NCI-H2227 (cell line): ENCODE measurements around the gene SLN.

Experiments
- DNase-seq: peaks from one replicate; lab custom pipeline; 2025; ENCODE audit not compliant: unreplicated experiment; lab: John Stamatoyannopoulos, UW

Gene SLN

DNA sequence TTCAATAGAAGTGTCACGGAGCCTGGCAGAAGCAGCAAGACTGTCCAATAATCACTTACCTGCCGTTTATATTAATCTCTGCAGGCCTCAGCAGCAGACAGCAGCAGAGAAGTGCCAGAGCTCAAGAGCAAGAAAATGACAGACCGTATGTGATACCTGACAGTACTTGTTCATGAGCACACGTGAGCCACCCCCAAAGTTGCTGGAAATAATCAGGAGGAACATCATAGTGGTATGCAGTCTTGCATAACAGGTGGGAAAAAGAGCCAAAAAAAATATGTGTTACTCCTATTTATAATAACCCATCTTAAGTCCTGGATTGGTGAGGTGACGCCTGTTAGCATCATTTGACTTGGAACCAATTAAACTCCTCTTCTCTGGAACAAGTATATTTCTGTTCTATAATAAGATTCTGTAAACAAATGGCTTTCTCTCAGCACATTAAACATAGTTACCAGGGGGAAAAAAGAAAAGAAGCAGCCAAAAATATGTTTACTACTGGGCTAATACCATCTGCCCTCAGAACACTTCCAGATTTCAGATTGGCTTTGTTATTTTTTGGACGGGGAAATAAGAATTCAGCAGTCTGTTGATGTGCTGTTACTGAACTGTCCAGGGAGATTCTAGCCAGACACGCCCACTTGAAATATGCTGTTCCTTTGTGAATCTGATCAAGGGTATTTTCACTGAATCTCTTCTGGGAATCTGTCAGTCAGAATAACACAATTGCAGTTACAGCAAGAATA, 7.9 kb upstream of the SLN start:
- peak; percentile 4 for DNase-seq

DNA sequence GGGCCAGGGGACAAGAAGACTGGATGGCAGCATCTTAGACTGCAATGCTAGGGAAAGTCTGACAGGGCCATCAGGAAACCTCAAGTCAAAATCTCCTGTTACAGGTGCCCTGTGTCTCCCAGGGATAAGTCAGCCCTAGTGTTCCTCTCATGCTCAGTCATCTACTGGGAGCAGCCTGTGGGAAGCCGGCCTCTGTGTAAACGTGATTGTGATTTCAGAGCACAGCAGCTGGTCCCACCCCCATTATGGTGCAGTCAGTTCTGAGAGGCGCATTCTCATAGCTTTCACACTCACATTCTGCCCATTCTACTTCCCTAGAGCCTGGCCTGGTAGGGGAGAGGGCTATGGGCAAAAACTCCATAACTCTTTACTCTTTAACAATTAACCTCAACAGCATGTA, 7.2 kb upstream of the SLN start:
- peak; percentile 24 for DNase-seq

DNA sequence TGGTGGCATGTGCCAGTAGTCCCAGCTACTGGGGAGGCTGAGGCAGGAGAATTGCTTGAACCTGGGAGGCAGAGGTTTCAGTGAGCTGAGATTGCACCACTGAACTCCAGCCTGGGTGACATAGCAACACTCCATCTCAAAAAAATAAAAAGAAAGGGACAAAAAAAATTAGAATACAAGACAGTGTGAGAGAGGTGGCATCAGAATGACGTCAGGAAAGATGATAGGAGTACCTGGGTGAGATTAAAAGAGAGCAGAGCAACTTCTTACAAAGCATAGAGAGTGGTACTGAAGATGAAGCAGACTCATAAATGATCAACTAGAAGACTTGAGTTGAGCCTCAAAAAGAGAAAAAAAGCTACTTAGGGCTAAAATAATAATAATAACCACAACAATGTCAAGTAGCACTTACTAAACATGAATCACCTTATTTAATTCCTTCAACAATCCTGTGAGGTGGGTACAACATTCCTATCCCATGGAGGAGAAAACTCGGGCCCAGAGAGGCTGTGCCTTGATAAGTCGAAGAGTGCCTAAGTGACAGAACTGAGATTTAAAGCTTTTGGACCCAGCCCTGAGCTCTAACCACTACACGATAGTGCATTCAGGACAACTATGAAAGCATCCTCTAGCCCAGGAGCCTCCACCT, 5.2 kb upstream of the SLN start:
- no peak for DNase-seq

DNA sequence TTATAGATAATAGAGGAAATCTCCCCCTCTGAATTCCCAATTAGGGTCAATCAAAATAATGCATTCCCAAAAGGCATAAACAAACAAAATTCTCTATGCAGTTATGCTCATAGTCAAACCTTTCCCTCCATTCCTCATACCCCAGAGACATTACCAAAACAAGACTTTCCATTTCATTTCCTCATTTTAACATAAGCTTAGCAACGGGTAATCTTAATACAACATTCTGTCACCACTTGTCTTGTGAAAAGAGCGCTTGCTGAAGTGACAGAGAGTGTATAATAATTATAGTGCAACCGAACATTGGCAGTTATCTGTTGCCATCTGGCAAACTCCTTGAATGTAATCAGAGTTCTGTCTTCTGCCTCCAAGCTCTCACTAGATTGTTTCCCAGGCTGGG, 1.2 kb upstream of the SLN start:
- DNase-seq: peak; percentile 63

DNA sequence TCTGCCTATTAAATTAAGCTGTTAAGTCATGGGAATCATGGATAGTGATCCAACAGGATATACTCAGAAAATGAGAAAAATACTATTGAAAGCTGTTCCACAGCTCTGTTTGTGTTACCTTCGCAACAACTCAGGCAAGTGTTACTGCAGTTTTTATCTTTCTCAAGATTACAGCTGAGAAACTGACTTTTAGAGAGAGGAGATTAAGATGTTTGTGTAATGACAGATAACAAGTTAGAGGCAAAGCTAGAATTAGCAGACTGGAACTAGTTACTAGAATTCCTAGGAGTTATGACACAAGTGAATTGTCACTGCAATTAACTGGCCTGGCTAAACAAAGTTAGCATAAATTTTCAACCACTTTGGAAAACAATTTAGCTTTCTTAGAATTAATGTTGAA, 1.6 kb downstream of the SLN start:
- DNase-seq: no peak

DNA sequence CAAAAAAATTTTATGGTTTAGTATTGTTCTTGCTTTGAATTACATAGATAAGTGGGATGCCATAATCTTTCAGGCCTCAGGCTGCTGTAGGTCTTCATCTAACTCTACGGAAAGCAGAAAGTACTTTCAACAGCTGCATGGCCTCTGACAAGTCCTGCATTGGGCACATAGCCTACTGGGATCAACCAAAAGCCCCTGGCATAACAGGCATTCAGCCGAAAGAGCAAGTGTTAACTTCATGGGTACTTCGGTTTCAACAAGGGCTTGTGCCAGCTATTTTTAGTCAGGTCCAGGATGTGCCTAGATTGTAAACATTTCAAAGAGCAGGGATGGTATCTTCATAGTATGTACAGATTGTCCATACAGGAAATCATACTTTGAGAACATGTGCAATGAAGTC, 3.1 kb downstream of the SLN start:
- no peak for DNase-seq

DNA sequence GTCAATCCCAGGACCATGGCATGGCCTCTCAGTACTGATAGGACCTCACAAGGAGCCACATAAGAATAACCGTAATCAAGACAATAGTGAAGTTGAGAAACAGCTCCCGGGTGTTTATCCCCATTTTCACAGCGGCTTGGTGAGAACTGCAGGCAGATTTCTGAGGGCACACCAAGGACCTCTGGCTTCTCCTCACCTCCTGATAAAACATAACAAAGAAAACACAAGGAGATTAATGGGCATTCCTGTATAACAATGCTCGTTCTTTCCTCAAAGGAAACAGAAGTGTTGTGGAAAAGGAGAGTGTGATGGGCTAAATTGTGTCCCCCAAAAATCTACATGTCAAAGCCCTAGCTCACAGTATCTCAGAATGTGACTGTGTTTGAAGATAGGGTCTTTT, 4.0 kb downstream of the SLN start:
- DNase-seq: no peak

DNA sequence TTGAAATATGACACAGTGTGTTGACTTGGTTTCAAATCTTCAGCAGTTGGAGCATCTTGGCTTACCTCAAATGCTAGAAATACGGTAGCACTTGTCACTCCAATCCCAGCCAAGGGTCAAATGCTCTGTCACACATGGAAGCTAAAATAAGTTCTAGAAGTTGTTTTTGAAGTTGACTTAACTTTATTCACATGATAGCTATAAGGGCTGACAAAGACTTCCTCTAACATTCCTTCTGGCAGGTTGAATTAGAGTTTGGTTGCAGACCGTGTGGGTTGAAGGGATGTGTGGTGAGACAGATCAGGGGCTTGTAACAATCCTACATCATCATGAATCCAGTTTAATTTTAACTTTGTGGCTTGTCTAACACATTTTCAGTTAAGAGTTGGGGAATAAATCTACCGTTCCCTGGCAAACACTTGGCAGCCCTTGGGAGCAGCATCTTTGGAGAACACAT, 4.6 kb downstream of the SLN start:
- no peak for DNase-seq

DNA sequence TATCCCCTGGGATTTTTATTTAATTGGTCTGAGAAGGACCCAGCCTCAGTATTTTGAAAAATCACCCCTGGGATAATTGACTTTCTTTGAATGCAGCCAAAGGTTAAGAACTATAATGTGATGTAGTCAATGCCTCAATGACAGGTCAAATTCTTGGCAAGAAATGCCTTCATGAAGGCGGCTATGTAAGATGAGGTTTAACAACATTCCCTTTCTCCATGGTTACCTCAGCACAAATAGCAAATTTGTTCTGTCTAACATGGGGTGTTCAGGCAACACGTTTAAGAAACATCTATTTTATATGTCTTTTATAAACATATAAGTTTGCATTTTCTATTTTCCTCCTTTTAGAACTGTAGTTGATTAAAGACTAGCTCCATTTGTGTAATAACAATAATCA, 5.3 kb downstream of the SLN start:
- peak; percentile 11 for DNase-seq

DNA sequence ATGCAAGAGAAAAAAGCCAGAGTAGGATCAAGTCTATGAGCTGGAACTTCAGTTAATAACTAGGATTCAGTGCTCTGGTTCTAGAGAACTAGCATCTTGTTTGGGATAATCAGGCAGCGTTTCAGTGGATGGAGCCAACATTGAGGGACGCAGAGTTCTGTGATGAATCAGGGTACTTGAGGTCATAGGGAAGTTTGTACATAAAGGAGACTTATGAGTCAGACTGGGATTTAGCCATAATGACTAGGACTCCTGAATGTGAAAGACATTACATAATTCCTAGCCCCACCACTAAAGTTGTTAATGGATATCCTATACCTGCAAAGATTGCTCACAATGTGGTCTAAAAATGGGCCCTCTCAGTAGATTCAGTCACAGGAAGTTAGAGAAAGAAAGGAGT, 6.8 kb downstream of the SLN start:
- DNase-seq: no peak

DNA sequence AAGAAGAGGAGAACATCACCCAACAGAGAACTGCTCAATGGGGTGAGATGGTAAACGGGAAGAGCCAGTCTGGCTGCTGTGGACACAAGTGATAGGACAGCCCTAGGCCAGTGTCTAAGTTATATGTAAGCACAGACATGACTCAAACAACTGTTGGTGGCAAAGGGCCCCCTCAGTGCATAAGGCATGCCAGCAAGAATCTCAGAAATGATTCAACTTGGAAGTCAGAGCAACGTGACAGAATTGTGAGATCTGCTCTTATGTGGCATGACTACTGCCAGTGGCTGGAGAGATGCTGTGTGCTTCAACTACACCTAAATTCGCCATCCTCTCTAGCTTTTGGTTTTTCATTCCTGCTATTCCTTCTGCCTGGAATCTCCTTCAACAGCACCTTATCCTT, 7.4 kb downstream of the SLN start:
- DNase-seq: no peak

DNA sequence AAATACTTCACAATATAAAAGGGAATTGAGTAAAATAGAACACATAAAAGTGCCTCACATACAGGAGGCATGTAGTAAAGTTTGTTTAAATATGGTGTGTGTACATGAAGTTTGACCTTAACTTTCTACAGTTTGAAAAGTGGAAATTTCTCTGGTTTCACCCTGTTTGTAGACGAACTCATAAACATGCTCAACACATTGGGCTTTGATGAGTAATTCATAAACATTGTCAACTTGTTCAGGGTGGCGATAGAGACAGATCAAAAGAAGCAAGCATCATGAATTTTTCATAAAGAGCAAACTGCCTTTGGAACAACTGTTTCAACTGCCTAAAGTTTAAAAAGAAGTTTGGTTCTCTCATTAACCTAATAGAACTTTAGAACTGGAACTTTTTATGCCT, 9.1 kb downstream of the SLN start:
- DNase-seq: no peak

DNA sequence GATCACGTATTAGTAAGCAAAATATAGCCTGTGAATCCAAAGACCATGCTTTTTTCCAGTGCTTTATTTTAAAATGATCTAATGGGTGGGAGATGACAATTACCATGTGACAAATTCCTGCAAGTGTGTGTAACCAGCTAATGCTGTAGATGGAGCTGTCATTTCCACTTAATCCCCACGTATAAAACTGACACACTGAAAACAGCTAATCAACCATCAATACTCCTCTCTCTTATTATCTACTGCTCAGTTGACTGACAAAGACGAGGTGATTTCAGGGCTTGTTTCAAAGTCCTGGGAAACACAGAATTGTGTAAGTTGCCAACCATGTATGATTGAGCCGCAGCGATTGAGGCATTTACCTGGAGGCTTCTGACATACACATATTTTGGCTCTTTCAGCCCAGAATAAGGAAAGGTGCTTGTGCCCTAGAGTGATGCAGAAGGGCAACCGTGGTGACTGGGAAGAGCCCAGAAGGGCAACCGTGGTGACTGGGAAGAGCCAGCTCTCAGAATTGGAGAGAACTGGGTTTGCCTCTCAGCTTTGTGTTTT, 9.7 kb downstream of the SLN start:
- no peak for DNase-seq

DNA sequence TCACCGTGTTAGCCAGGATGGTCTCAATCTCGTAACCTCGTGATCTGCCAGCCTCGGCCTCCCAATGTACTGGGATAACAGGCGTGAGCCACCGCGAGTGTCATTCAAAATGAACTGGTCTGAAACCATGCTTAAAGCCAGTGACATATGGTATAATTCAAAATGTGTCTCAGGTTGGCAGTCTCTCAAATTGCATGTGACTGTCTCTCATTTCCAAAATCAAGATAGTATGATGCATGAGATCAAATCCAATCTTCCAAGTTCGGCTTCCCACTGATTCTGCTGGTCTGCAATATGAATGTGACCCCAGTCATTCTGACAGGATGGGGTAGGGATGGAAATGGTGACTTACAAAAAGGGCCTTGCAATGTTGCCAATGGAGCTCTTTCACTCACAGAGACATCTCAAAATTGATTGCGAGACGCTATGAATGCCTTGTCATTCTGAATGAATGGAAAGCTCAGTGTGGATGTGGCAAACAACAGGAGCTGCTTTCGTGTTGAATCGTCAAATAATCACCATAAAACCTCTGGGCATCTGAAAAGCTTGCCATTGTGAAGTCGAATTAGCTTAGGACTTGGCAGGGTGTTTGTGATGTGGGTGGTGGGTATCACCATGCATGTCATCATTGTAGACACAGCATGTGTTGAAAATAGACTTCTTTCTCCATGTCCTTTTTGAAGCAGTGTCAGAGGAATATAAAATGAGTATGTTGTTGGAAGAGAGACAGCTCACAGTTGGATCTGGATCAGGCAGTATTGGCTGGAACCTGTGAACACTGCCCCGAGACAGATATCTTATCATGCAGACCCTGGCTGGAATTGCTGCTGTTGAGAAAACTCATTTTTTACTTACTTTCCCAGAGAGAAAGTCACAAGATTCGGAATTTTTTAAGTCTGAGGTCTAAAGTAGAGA, 12.2 kb downstream of the SLN start:
- no peak for DNase-seq

DNA sequence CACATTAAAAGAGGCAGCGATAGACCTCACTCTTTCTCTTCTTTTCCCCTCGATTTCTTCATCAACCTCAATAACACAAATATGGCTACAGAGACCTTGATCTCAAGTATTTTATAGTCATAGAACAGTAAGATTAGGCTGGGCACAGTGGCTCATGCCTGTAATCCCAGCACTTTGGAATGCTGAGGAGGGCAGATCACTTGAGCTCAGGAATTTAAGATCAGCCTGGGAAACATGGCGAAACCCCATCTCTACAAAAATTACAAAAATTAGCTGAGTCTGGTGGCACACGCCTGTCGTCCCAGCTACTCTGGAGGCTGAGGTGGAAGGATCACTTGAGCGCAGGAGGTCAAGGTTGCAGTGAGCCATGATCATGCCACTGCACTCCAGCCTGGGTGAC, 14.6 kb downstream of the SLN start:
- no peak for DNase-seq

DNA sequence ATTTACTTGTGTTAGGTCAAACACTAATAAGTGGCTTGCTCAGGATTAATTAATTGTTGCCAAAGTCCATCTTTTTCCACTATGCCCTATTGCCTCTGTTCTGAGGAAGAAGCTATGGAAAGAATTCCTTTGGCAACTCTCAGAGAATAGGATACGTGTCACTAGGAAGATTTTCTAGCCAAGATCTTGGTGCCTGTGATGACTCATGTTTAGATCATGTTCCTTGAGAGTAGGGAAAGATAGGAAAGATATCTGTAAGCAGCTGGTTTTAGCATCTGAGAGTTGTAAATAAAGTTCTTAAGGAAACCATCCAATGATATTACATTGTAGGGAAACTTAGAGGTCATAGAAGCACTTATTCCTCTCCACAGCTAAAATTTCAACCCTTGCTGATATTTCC, 15.7 kb downstream of the SLN start:
- DNase-seq: no peak

DNA sequence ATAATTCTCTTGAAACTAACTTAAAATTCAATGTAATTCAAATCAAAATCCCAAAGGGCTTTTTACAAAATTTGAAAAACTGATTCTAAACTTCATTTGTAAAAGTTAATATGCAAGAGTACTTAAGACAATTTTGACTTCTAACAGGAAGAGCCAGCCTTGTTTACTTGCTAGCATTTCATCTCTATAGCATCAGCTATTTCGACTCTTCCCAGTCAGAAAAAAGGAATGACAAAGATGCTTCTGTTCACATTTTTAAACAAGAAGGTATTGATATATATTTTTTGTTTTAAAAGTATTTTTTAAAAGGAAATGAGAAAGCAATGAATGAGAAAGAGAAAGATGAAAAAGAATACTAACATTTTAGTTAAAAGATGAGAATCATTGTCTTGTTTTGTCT, 16.4 kb downstream of the SLN start:
- no peak for DNase-seq

DNA sequence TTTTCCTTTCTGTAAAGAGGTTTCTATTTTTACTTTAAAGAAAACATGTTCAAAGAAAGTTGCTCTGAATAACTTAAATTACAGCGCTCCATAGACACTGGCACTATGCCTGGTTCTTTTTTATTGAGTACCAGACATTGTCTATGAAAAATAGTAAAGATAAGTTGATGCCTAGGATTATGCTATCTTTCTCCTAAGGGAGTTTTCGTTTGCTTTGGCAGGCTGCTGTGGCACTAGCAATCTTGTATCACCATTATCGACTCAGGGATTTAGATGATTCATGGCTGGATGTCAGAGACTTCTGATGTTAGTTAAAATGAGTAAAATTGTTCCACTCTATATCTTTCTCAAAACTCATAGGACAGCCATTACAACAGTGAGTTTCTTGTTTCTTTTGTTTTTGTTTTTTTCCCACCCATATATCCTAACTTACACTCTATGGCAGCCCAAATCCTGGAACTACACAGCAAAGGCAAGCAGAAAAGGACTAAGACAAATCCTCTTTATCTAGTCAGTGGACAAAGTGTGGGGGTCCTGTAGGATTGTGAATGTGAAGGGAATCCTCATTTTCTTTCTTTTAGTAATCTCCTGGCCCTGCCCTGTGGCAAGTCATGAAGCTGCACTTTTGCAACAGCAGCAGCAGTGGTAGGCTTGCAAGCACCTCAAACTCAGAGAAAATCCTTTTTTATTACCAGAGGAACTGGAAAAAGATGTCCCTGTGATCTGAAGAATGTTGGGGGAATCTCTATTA, 20.7 kb downstream of the SLN start:
- no peak for DNase-seq

DNA sequence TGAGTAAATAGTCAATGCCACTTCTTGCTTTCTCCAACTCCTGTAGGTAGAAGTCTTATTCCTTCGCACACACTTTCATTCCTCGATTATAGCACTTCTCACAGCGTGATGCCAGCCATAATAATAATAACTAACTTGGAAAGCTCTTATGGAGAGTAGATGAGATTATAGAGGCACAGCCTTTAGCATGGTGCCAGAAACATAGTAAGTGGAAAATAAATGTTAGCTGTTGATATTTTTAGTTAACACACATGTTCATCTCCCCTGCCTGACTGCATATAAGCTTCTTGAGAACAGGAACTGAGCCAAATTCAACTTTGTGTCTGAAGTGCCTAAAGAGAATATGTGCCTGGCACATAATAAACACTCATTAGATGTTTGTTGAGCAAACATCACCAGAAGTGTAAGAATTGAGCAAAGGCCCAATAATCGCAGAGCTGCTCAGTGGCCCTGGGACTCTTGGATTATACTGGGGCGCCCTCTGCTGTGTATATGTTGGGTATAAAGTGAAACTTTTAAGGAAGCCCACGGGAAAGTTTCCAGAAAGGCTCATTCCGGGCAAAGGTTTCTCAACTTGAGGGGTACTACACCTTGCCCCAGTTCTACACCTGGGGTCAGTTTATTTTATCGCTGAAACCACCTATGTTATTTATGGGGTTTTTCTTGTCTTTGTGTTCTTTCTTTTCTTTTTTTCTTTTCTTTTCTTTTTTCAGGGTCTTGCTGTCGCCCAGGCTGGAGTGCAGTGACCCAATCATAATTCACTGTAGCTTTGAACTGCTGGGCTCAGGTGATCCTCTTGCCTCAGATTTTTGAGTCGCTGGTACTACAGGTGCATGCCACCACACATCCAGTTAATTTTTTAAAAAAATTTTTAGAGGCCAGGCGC, 22.3 kb downstream of the SLN start:
- DNase-seq: peak; percentile 58
